ENCODE results near the gene CDH4.

DNA sequence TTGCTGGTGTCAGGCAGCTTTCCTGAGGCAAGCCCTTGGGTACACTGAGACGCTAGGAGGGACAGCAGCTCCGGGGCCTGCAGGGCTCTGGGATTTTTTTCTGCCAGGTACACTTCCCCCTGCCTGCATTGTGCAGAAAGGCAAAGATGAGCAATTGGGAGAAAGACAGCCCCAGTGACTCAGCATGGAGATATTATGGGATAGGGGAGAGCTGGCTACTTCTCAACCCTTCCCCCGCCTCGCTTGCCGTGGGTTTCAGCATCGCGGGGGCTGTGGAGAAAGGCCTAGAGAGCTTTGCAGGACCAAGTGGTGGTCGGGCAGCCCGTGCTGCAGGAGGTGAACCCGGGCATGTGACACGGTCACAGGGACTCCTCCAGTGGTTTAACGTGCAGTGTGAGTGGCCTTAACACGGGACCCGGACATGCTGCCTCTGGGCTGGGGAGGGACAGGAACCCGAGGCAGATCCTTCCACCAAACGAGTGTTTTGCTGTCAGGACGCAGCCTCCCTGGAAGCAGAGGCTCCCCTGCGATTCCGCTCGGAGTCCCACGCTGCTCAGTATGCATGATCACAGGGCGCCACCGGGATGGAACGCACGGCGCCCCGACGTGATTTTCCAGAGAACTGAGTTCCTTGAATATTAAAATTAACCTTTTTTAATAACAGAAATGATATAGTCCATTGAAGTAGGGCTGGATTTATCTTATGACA, 139.9 kb downstream of the CDH4 start:
- TF ChIP-seq EZH2 (IDR thresholded peaks at IDR 0.05): no peak
- TF ChIP-seq, protein P1, sequence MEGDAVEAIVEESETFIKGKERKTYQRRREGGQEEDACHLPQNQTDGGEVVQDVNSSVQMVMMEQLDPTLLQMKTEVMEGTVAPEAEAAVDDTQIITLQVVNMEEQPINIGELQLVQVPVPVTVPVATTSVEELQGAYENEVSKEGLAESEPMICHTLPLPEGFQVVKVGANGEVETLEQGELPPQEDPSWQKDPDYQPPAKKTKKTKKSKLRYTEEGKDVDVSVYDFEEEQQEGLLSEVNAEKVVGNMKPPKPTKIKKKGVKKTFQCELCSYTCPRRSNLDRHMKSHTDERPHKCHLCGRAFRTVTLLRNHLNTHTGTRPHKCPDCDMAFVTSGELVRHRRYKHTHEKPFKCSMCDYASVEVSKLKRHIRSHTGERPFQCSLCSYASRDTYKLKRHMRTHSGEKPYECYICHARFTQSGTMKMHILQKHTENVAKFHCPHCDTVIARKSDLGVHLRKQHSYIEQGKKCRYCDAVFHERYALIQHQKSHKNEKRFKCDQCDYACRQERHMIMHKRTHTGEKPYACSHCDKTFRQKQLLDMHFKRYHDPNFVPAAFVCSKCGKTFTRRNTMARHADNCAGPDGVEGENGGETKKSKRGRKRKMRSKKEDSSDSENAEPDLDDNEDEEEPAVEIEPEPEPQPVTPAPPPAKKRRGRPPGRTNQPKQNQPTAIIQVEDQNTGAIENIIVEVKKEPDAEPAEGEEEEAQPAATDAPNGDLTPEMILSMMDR (IDR thresholded peaks at IDR 0.05): no peak
- TF ChIP-seq EZH2phosphoT487 (IDR thresholded peaks at IDR 0.05): no peak

All from neural progenitor cell (in vitro differentiated cells).